H1 (cell line): ENCODE measurements around the gene PXDC1. TPM values are rescaled to one million over a fixed set of nuclear protein-coding genes. Genes with fewer than 3 reads are reported as not detected.

ENCODE experiments used
- CTCF ChIA-PET: fragments of 300-600 bp; sonication (Branson Sonifier 250); formaldehyde crosslinking; loops from one replicate; lab custom pipeline; 2021; ENCODE audit not compliant: partially characterized antibody; lab: Charles Lee
- POLR2A ChIA-PET: fragments of 300-600 bp; sonication (Branson Sonifier 250); formaldehyde crosslinking; loops from one replicate; lab custom pipeline; 2021; ENCODE audit warnings: inconsistent platforms; ENCODE audit not compliant: partially characterized antibody; lab: Charles Lee
- DNase-seq, 2 experiments: peaks; one replicate each; pipeline versions ENCODE4 v3.0.0 to v3.0.0-alpha.2; 2010 to 2022; ENCODE audit warnings: low spot score in 2 of 2, low read depth in 1 of 2, mixed read lengths in 1 of 2
- FAIRE-seq: peaks from 2 replicates; lab custom pipeline; 2011; peaks lifted over from hg19 to GRCh38; lab: Jason Lieb, UNC
- H2AFZ ChIP-seq: 2 replicates; pipeline ENCODE4 v1.8.1; 2012; ENCODE audit warnings: low read length, inconsistent platforms
- H2AK5ac ChIP-seq: 2 replicates; pipeline ENCODE4 v1.6.1; 2013; ENCODE audit warnings: low read depth, low read length
- H2BK120ac ChIP-seq: replicated peaks from 2 replicates; pipeline ENCODE3; 2013; ENCODE audit warnings: low read depth, low read length, inconsistent platforms
- H2BK12ac ChIP-seq: 2 replicates; pipeline ENCODE4 v1.6.1; 2013; ENCODE audit warnings: low read depth, low read length
- H2BK15ac ChIP-seq: 2 replicates; pipeline ENCODE4 v1.6.1; 2013; ENCODE audit warnings: low read length
- H2BK20ac ChIP-seq: 2 replicates; pipeline ENCODE4 v1.6.1; 2013; ENCODE audit warnings: low read length
- H2BK5ac ChIP-seq: 2 replicates; pipeline ENCODE4 v1.6.1; 2013; ENCODE audit warnings: low read depth, low read length
- H3K14ac ChIP-seq: 2 replicates; pipeline ENCODE4 v1.6.1; 2013; ENCODE audit warnings: inconsistent platforms; ENCODE audit not compliant: insufficient read length
- H3K18ac ChIP-seq: 2 replicates; pipeline ENCODE4 v1.6.1; 2013; ENCODE audit warnings: low read length; ENCODE audit errors: extremely low read depth
- H3K23ac ChIP-seq: 2 replicates; pipeline ENCODE4 v1.6.1; 2013; ENCODE audit warnings: inconsistent platforms; ENCODE audit not compliant: insufficient read length
- H3K23me2 ChIP-seq: 2 replicates; pipeline ENCODE4 v1.6.1; 2013; ENCODE audit warnings: low read depth, low read length
- H3K27ac ChIP-seq: 2 replicates; pipeline ENCODE4 v1.6.1; 2011; ENCODE audit warnings: low read depth, low read length, inconsistent platforms
- H3K27me3 ChIP-seq, 4 experiments: replicated peaks in 1 of 4; 1 replicate in 1 of 4; 2 replicates in 3 of 4; pipeline versions ENCODE4 v1.6.1 to v1.8.1; 2011 to 2013; ENCODE audit warnings: low read length in 3 of 4, mild to moderate bottlenecking in 3 of 4, inconsistent platforms in 2 of 4, mixed read lengths in 2 of 4, moderate library complexity in 1 of 4; ENCODE audit not compliant: control insufficient read depth in 3 of 4, insufficient read depth in 3 of 4; ENCODE audit errors: extremely low read depth in 1 of 4
- H3K36me3 ChIP-seq, 4 experiments: 2 replicates each; pipeline versions ENCODE4 v1.6.1 to v1.8.1; 2011 to 2013; ENCODE audit warnings: mild to moderate bottlenecking in 4 of 4, low read length in 3 of 4, moderate library complexity in 2 of 4, control low read depth in 1 of 4, inconsistent platforms in 1 of 4; ENCODE audit not compliant: insufficient read depth in 4 of 4, control insufficient read depth in 2 of 4
- H3K4ac ChIP-seq: replicated peaks from 2 replicates; pipeline ENCODE3; 2013; ENCODE audit warnings: low read length, low read depth, mixed read lengths, inconsistent platforms; ENCODE audit not compliant: insufficient read length
- H3K4me1 ChIP-seq, 4 experiments: replicated peaks in 1 of 4; 1 replicate in 1 of 4; 2 replicates in 3 of 4; pipeline versions ENCODE4 v1.6.1 to v1.8.1; 2011 to 2013; ENCODE audit warnings: low read length in 3 of 4, inconsistent platforms in 2 of 4, mixed read lengths in 1 of 4; ENCODE audit not compliant: insufficient read depth in 4 of 4, control insufficient read depth in 3 of 4
- H3K4me2 ChIP-seq, 2 experiments: 2 replicates each; pipeline versions ENCODE4 v1.6.1 to v1.8.1; 2011 to 2013; ENCODE audit warnings: low read depth in 2 of 2, low read length in 2 of 2, control low read depth in 1 of 2, inconsistent platforms in 1 of 2, mild to moderate bottlenecking in 1 of 2; ENCODE audit not compliant: insufficient read depth in 1 of 2
- H3K4me3 ChIP-seq, 4 experiments: fragments of 200-600, 300-600 bp in 1 of 4; sonication (generic), shearing (Covaris generic), sonication (Bioruptor Twin) in 1 of 4; 2 replicates each; pipeline versions ENCODE4 v1.5.1 to v1.8.1; 2011 to 2016; ENCODE audit warnings: low read length in 4 of 4, low read depth in 3 of 4, control low read depth in 2 of 4, inconsistent platforms in 2 of 4, mild to moderate bottlenecking in 2 of 4, mixed read lengths in 1 of 4, moderate library complexity in 1 of 4; ENCODE audit not compliant: insufficient read depth in 2 of 4; ENCODE audit errors: extremely low read depth in 1 of 4
- H3K56ac ChIP-seq: replicated peaks from 2 replicates; pipeline ENCODE3; 2013; ENCODE audit warnings: low read depth, mild to moderate bottlenecking, mixed read lengths, low read length, inconsistent platforms; ENCODE audit not compliant: insufficient read length
- H3K79me1 ChIP-seq: 2 replicates; pipeline ENCODE4 v1.6.1; 2013; ENCODE audit warnings: low read depth, low read length, control low read depth
- H3K79me2 ChIP-seq, 2 experiments: 2 replicates each; pipeline versions ENCODE4 v1.6.1 to v1.8.1; 2012 to 2013; ENCODE audit warnings: low read length in 2 of 2, mild to moderate bottlenecking in 2 of 2, inconsistent platforms in 1 of 2; ENCODE audit not compliant: insufficient read depth in 2 of 2, control insufficient read depth in 1 of 2
- H3K9ac ChIP-seq, 4 experiments: replicated peaks in 1 of 4; 1 replicate in 1 of 4; 2 replicates in 3 of 4; pipeline versions ENCODE4 v1.6.1 to v1.8.1; 2011 to 2013; ENCODE audit warnings: low read depth in 3 of 4, low read length in 3 of 4, control low read depth in 2 of 4, mild to moderate bottlenecking in 2 of 4, moderate library complexity in 2 of 4, inconsistent platforms in 1 of 4; ENCODE audit errors: extremely low read depth in 1 of 4
- H3K9me3 ChIP-seq, 2 experiments: 2 replicates each; pipeline versions ENCODE4 v1.6.1 to v1.8.1; 2012 to 2013; ENCODE audit warnings: mild to moderate bottlenecking in 2 of 2, moderate library complexity in 2 of 2, control low read depth in 1 of 2, inconsistent platforms in 1 of 2, low read depth in 1 of 2, low read length in 1 of 2, mixed read lengths in 1 of 2; ENCODE audit not compliant: insufficient read depth in 2 of 2
- H4K20me1 ChIP-seq, 2 experiments: replicated peaks in 1 of 2; 2 replicates each; pipeline versions ENCODE3 to v1.8.1; 2011 to 2013; ENCODE audit warnings: inconsistent platforms in 2 of 2, low read length in 2 of 2, mild to moderate bottlenecking in 1 of 2; ENCODE audit not compliant: insufficient read depth in 2 of 2, control insufficient read depth in 1 of 2
- H4K5ac ChIP-seq: 2 replicates; pipeline ENCODE4 v1.6.1; 2013; ENCODE audit warnings: low read length, low read depth, mixed read lengths, inconsistent platforms; ENCODE audit not compliant: insufficient read length
- H4K8ac ChIP-seq: 2 replicates; pipeline ENCODE4 v1.8.0; 2013; ENCODE audit warnings: mild to moderate bottlenecking, moderate library complexity, low read length, inconsistent platforms; ENCODE audit not compliant: insufficient read depth; ENCODE audit errors: extremely low read depth
- H4K91ac ChIP-seq: replicated peaks from 2 replicates; pipeline ENCODE3; 2013; ENCODE audit warnings: low read length, mixed read lengths, inconsistent platforms; ENCODE audit not compliant: insufficient read length
- CHD1 ChIP-seq: IDR thresholded peaks from 2 replicates; pipeline ENCODE4 v1.6.1; 2012; ENCODE audit warnings: low read depth, low read length, improper control_type of control experiment
- WGBS, 2 experiments: shearing (Covaris generic) in 1 of 2; methylation state at CpG; one replicate each; pipeline versions ENCODE4 v1.1.6 to v1.1.7; 2013 to 2015; ENCODE audit warnings: low lambda C conversion rate in 2 of 2, mixed read lengths in 2 of 2, inconsistent platforms in 1 of 2, low coverage in 1 of 2, missing lambda C conversion rate in 1 of 2; ENCODE audit not compliant: insufficient replicate concordance in 2 of 2, insufficient coverage in 1 of 2, insufficient read length in 1 of 2; ENCODE audit errors: extremely low coverage in 1 of 2, missing lambda C conversion rate in 1 of 2; 5-methylcytosine and 5-hydroxymethylcytosine counted together
- polyA plus RNA-seq, 7 experiments: library from polyadenylated mRNA; depleted of rRNA in 3 of 7; stranded (reverse) in 5 of 7; unstranded in 2 of 7; fragments of >200 nt in 5 of 7; fragments of 200-250 nt in 2 of 7; gene quantifications; 1 replicate in 5 of 7; 2 replicates in 1 of 7; 4 replicates in 1 of 7; pipeline versions ENCODE4 v1.2.1 to v1.2.3, GENCODE V29; 2011 to 2013; ENCODE audit warnings: missing spikeins in 2 of 7, mixed read lengths in 2 of 7
- total RNA-seq: library from RNA; stranded (reverse); fragmentation: NEBNext Ultra II Directional; extraction: Animal tissue kit (Norgen Biotek cat#: 25700); gene quantifications from 2 replicates; pipeline ENCODE4 v1.2.1, GENCODE V29; 2021

The PXDC1 gene
- total and polyA plus RNA-seq, 2 of the 8 experiments (the other 6 are each of a cell fraction or from before 2014, with no cell fraction given): 1.7 to 2.0 TPM

- Histone ChIP-seq H3K4me1 (peaks cover 0 to 4% (median 2%) of the 10 kb centered on the region in 4 experiments; a peak in 4 of 7 replicates), H3K4me3 (no peak overlapping the region), H2BK12ac (no peak overlapping the region), H3K79me1 (no peaks in the 10 kb centered on the region), H3K14ac (no peak overlapping the region), H2BK5ac (no peak overlapping the region), H3K23me2 (no peaks in the 10 kb centered on the region), H4K8ac (no peak overlapping the region; the same call in 1 of the 2 replicates), H3K27me3 (no peaks in the 10 kb centered on the region), H3K79me2 (no peaks in the 10 kb centered on the region), H4K91ac (no peak overlapping the region), H2BK15ac (no peak overlapping the region), H3K9ac (no peak overlapping the region), H3K9me3 (peaks cover 0 to 6% of the 10 kb centered on the region in 2 experiments; a peak in 2 of 4 replicates), H2BK20ac (no peak overlapping the region), H3K56ac (no peak overlapping the region), H4K20me1 (no peaks in the 10 kb centered on the region), H4K5ac (no peak overlapping the region), H3K23ac (no peak overlapping the region), H3K18ac (no peak overlapping the region), H3K27ac (no peak overlapping the region), H3K4me2 (no peak overlapping the region), H2AK5ac (no peak overlapping the region), H2AFZ (no peak overlapping the region), H2BK120ac (no peak overlapping the region), H3K36me3 (no peaks in the 10 kb centered on the region), H3K4ac (no peak overlapping the region)
- WGBS, 2 experiments: 90% methylated on average over 17 of the region's 17 CpGs; no CpG with 5 or more reads in 1 of the 2 experiments
- POLR2A ChIA-PET: no interaction called here
- CTCF ChIA-PET: interaction anchor here (0.9 to 9.0 kb wide), 36 partner anchors 8 to 468 kb away, joined by 3 to 58 read pairs (median 7); partner anchors contain the start of gene FAM50B
- FAIRE-seq (no peak), DNase-seq (no peak)
- TF ChIP-seq CHD1: no peak
These were observed 18.1 kb downstream of the PXDC1 start for GRCh38 chr6:3733321-3733925.
